ENCODE measurements around the gene SUSD5.
"Not testable (repeated sequence)": the region's sequence is repeated elsewhere in the genome, so short reads cannot be mapped to it uniquely, and the experiment has no call there.

SUSD5 gene

DNA sequence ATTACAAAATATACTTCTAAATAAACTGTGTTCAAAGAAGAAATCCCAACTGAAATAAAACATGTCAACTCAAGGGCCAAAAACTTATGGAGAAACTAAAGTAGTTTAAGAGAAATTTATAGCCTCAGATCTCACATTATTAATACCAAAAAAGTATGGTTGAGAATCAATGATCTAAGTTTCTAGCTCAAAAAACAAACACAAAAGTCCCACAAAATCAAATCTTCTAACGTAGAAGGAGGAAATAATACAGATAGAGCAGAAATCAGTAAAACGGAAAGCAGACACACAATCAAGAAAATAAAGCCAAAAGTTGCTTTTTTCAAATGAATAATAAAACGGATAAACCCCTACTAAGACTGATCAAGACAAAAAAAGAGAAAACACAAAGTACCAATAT, 2.9 kb downstream of the SUSD5 start:
- H3K4me3 Mint-ChIP-seq, result no peak overlapping the region
- no peaks in the 10 kb centered on the region for H3K9me3 Mint-ChIP-seq
- ATAC-seq, result no peak
- no peak overlapping the region for H3K27ac Mint-ChIP-seq
- H3K4me1 Mint-ChIP-seq, result peaks cover 16% of the 10 kb centered on the region
- H3K36me3 Mint-ChIP-seq, result no peaks in the 10 kb centered on the region
- H3K27me3 Mint-ChIP-seq, result peaks cover 49% of the 10 kb centered on the region

DNA sequence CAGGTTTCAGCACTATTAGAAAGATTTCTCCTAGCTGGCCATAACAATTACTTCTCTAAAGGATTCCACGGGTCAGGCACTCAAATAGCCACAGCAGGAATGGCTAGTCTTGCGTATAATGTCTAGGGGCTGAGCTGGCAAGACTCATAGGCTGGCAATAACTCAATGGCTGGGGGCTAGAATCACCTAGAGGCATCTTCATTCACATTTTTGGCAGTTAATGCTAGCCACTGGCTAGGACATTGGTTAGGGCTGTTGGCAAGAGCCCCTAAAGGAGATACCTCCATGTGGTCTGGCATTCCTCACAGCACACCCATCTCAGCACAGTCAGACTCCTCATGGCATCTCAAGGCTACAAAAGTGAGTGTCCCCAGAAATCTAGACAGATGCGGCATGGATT, 6.2 kb downstream of the SUSD5 start:
- H3K27me3 Mint-ChIP-seq, result peaks cover 52% of the 10 kb centered on the region
- no peak for ATAC-seq
- H3K36me3 Mint-ChIP-seq, result peaks cover 12% of the 10 kb centered on the region
- no peak overlapping the region for H3K4me3 Mint-ChIP-seq
- H3K27ac Mint-ChIP-seq, result no peak overlapping the region
- H3K9me3 Mint-ChIP-seq, result peaks cover 19% of the 10 kb centered on the region
- H3K4me1 Mint-ChIP-seq, result peaks cover under 1% of the 10 kb centered on the region

DNA sequence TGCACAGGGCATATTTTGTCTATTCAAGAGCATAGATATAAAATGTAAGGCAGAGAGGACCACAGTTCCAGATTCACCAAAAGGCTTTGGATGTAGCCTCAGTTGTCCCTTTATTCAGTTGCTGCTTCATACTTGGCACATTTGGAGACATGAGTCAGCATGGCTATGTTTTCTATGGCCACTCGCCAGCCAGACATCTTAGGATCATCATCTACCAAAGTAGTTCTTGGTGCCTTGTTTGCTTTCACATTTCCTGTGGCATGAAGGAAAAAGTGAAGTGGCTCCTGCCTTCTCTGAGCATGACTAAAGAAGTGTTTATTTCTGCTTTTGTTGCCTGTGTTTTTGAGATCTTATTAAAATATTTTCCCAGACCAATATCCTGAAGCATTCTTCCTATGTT, 7.2 kb downstream of the SUSD5 start:
- Mint-ChIP-seq H3K27ac (no peak overlapping the region), H3K4me1 (no peaks in the 10 kb centered on the region), H3K36me3 (peaks cover 12% of the 10 kb centered on the region), H3K9me3 (peaks cover 19% of the 10 kb centered on the region), H3K27me3 (peaks cover 44% of the 10 kb centered on the region), H3K4me3 (no peak overlapping the region)
- ATAC-seq, result no peak

DNA sequence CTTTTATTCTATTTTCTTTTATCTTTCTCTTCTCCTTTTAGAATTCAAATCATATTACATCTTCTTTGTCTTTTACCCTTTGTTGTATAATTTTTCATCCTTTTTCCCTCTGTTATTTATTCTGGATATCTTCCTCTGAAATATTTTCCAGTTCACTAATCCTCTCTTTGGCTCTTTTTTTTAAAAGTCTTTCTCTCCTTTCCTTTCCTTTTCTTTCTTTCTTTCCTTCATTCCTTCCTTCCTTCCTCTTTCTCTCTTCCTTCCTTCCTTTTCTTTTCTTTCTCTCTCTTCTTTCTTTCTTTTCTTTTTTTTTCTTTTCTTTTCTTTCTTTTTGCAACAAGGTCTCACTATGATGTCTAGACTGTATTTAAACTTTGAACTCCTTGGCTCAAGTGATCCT, 9.3 kb downstream of the SUSD5 start:
- no peak overlapping the region for H3K4me3 Mint-ChIP-seq
- peaks cover 19% of the 10 kb centered on the region for H3K9me3 Mint-ChIP-seq
- H3K27ac Mint-ChIP-seq, result no peak overlapping the region

DNA sequence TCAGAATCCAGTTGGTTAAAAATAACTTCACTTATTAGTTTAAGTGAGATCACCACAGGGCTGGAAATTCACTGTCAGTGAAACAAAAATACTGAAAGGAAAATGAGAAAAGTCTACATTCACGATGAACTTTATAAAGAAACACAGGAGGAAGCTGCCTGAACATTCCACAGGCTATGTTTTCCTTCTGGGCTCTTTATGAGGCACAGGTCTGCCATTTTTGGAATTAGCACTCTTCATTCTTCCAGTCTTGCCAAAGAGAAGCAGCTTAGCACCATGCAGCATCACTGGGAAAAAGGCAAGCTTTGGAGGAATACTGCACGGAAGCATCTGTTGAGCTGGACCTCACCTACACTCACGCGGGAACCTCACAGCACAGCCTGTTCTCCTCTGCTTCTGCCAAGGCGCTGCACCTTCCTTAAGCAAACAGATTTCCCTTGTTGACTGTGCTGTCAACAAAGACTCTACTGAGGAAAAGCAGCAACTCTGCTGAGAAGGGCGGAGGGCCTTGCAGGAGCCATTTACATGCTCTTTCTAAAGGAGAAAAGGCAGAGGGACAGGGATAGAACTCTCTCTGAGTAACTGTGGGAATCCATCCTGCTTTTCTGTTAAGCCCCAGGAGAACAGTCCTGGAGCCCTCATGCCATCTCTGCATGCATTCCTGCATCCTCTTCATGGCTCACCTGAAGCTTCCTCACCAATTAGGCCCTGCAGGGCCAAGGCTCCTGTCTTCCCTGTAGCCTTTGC, 15.7 kb downstream of the SUSD5 start:
- H3K36me3 Mint-ChIP-seq, result no peaks in the 10 kb centered on the region
- no peak overlapping the region for H3K27ac Mint-ChIP-seq
- ATAC-seq, result no peak
- no peaks in the 10 kb centered on the region for H3K9me3 Mint-ChIP-seq
- H3K27me3 Mint-ChIP-seq, result no peaks in the 10 kb centered on the region
- H3K4me3 Mint-ChIP-seq, result no peak overlapping the region
- H3K4me1 Mint-ChIP-seq, result no peaks in the 10 kb centered on the region

More for the DNA sequence above, 9.3 kb downstream of the SUSD5 start:
- Mint-ChIP-seq H3K36me3 (peaks cover 12% of the 10 kb centered on the region), H3K27me3 (peaks cover 29% of the 10 kb centered on the region), H3K4me1 (no peaks in the 10 kb centered on the region)
- ATAC-seq, result no peak

DNA sequence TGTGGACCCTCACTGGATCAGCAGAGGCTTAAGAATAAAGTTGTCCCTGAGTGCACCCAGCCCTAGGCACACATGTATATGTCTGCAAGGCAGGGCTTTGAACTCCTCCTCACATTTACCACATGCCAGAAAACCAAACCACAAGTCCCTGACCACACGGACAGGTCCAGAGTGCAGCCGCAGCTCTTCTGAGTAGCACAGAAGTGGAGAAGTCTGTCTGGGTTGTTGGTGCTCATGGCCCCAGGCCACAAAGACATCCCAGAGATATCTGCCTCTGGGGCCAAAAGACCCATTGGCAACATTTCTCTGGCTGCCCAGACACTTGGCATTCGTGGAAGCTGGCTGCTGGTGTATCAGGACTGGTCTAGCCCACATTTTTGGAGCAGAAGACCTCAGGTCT, 17.4 kb downstream of the SUSD5 start:
- no peak overlapping the region for H3K4me3 Mint-ChIP-seq
- no peak overlapping the region for H3K27ac Mint-ChIP-seq
- no peaks in the 10 kb centered on the region for H3K27me3 Mint-ChIP-seq
- ATAC-seq, result no peak
- no peaks in the 10 kb centered on the region for H3K9me3 Mint-ChIP-seq
- H3K36me3 Mint-ChIP-seq, result no peaks in the 10 kb centered on the region
- no peaks in the 10 kb centered on the region for H3K4me1 Mint-ChIP-seq

DNA sequence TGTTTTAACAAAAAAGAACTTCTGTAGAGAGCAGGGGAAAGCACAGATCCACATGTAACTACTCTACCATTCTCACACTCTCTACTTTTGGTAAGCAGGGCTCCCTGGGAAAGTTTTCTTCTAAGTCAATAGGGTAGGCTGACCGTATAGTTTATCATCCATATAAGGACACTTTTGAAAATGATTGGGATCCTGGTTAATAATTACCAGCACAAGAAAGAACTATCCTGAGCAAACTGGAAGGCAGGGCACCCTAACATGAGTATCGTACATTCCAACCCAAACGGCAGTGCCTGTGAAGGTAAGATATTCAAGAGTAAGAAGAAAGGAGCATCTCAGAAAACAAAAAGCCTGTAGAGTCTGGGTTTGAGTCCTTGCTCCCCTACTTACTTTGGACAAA, 22.1 kb downstream of the SUSD5 start:
- Mint-ChIP-seq H3K36me3 (no peaks in the 10 kb centered on the region), H3K9me3 (no peaks in the 10 kb centered on the region), H3K27ac (no peak overlapping the region), H3K4me3 (no peak overlapping the region), H3K4me1 (no peaks in the 10 kb centered on the region), H3K27me3 (no peaks in the 10 kb centered on the region)
- ATAC-seq, result no peak

DNA sequence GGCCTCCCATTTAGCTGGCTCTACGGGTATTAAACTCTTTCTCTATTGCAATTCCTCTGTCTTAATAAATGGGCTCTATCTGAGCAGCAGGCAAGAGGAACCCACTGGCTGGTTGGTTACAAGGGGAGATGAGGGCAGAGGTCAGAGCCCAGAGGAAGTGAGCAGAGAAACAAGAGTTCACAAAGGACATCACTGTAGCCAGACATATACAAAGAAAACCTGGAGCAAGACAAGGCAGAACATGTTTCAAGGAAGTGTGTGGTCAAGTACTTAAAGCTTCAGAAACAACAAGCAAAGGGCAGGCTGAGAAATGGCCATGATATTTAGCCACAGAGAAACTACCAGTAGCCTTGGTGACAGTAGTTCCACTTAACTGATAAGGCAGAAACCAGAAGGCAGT, 24.3 kb downstream of the SUSD5 start:
- Mint-ChIP-seq H3K9me3 (no peaks in the 10 kb centered on the region), H3K36me3 (no peaks in the 10 kb centered on the region), H3K27ac (no peak overlapping the region), H3K4me3 (no peak overlapping the region), H3K27me3 (no peaks in the 10 kb centered on the region), H3K4me1 (no peaks in the 10 kb centered on the region)
- no peak for ATAC-seq

DNA sequence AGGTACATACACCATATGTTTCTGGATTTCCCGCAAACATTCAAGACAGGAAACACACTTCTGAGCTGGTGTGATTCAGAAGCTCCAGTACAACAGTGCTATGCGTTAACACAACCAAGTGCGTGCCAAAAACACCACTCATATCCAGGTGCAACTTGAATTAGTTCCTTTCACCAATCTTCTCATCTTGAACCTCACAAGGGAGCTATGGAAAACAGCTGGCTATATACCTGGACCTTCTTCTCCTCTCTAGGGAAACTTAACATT, 31.3 kb downstream of the SUSD5 start:
- H3K36me3 Mint-ChIP-seq, result no peaks in the 10 kb centered on the region
- H3K27ac Mint-ChIP-seq, result no peak overlapping the region
- H3K9me3 Mint-ChIP-seq, result peaks cover 10% of the 10 kb centered on the region
- ATAC-seq, result no peak
- no peaks in the 10 kb centered on the region for H3K4me1 Mint-ChIP-seq
- no peak overlapping the region for H3K4me3 Mint-ChIP-seq
- H3K27me3 Mint-ChIP-seq, result peaks cover 33% of the 10 kb centered on the region

DNA sequence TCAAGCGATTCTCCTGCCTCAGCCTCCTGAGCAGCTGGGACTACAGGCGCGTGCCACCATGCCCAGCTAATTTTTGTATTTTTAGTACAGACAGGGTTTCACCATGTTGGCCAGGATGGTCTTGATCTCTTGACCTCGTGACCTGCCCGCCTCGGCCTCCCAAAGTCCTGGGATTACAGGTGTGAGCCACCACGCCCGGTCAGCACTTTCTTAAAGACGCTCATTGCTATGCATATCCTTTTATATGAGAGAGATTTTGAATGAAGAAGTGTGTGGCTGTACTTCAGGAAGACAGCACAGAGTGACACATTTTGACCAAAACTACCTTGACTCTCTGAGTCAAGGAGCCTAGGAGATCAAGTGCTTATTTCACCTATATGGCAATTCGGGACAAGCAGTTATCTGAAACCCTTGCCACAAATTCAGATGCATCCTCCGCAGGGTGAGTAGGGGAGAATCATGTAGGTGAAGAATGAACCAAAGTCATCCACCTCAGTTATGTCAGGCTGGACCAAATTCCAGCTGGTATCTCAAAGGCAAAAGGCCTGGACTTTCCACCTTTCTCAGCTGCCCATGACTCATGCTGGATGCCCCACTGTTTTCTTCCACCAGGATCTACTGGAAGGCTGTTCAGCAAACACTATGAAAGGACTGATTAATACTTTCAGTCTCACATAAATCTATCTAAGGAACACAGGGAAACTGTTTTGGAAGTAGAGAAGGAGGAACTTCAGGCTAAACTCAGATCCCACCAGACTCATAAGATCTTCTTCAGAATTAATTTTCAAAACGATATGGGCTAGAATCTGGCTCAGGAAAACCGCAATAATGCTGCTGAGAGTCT, 31.9 kb downstream of the SUSD5 start:
- H3K4me3 Mint-ChIP-seq, result no peak overlapping the region
- no peak for ATAC-seq
- peaks cover 10% of the 10 kb centered on the region for H3K9me3 Mint-ChIP-seq
- H3K36me3 Mint-ChIP-seq, result no peaks in the 10 kb centered on the region
- H3K27me3 Mint-ChIP-seq, result peaks cover 35% of the 10 kb centered on the region
- H3K27ac Mint-ChIP-seq, result no peak overlapping the region
- no peaks in the 10 kb centered on the region for H3K4me1 Mint-ChIP-seq

DNA sequence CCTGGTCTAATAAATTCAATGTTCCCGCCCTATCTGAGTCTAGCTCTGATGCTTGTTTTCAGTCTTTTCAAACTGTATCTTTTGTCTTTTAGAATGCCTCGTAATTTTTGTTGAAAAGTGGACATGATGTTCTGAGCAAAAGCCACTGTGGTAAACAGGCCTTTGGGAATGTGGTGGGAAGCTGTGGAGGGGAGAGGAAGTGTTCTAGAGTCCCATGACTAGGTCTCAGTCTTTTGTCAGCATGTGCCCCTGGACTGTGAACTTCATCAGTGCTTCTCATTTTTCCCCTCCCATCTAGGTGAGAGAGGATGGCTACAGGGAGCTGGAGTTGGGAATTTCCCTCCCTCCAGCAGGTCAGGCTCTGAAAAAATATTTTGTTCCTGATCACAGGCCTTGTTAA, 33.7 kb downstream of the SUSD5 start:
- Mint-ChIP-seq H3K27ac (no peak overlapping the region), H3K4me3 (no peak overlapping the region), H3K9me3 (peaks cover 10% of the 10 kb centered on the region), H3K27me3 (peaks cover 35% of the 10 kb centered on the region), H3K4me1 (no peaks in the 10 kb centered on the region), H3K36me3 (no peaks in the 10 kb centered on the region)
- ATAC-seq, result no peak

DNA sequence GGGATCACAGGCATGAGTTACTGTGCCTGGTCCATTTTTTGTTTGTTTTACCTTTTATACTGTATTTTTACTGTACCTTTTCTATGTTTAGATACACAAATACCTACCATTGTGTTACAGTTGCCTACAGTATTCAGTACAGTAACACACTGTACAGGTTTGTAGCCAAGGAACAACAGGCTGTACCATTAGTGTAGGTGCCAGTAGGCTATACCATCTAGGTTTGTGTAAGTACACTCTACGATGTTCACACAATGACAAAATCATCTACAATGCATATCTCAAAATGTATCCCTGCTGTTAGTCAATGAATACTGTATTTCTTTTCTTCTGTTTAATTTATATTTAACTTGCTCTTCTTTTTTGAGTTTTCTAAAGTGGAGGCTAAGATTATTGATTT, 37.0 kb downstream of the SUSD5 start:
- ATAC-seq, H3K4me3 Mint-ChIP-seq, H3K4me1 Mint-ChIP-seq, H3K27ac Mint-ChIP-seq, H3K36me3 Mint-ChIP-seq: not testable (repeated sequence)
- H3K27me3 Mint-ChIP-seq, result peaks cover 21% of the 10 kb centered on the region
- peaks cover 22% of the 10 kb centered on the region for H3K9me3 Mint-ChIP-seq

DNA sequence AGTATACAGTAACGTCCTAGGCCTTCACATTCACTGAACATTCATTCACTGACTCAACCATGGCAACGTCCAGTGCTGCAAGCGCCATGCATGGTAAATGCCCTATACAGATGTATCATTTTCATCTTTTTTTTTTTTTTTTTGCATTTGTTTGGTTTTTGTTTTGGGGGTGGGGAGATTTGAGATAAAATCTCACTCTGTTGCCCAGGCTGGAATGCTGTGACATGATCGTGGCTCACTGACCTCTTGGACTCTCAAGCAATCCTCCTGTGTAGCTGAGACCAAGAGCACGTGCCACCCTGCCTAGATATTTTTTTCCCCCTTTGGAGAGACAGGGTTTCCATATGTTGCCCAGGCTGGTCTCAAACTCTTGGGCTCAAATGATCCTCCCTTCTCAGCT, 37.4 kb downstream of the SUSD5 start:
- Mint-ChIP-seq H3K4me1 (no peaks in the 10 kb centered on the region), H3K4me3 (no peak overlapping the region), H3K27me3 (peaks cover 17% of the 10 kb centered on the region), H3K9me3 (peaks cover 22% of the 10 kb centered on the region), H3K36me3 (no peaks in the 10 kb centered on the region), H3K27ac (no peak overlapping the region)
- no peak for ATAC-seq

DNA sequence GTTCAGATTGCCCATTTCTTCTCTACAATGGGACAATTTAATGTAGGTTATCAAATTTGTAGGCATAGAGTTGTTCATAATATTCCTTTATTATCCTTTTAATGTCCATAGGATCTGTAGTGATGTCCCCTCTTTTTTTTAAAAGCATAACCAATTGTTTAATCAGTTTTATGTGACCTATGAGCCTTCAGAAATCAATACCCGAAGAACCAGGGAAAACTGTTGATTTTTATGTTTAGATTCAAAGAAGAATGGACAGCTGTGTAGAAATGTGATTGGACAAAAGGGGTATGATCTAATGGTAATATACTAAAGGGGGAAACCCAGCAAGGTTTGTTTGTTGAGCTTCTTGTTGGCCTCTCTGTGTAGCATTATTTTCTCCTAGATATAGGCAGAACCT, 39.5 kb downstream of the SUSD5 start:
- Mint-ChIP-seq H3K27ac (no peak overlapping the region), H3K36me3 (no peaks in the 10 kb centered on the region), H3K9me3 (peaks cover 19% of the 10 kb centered on the region), H3K4me3 (no peak overlapping the region), H3K4me1 (no peaks in the 10 kb centered on the region), H3K27me3 (peaks cover 15% of the 10 kb centered on the region)
- no peak for ATAC-seq

DNA sequence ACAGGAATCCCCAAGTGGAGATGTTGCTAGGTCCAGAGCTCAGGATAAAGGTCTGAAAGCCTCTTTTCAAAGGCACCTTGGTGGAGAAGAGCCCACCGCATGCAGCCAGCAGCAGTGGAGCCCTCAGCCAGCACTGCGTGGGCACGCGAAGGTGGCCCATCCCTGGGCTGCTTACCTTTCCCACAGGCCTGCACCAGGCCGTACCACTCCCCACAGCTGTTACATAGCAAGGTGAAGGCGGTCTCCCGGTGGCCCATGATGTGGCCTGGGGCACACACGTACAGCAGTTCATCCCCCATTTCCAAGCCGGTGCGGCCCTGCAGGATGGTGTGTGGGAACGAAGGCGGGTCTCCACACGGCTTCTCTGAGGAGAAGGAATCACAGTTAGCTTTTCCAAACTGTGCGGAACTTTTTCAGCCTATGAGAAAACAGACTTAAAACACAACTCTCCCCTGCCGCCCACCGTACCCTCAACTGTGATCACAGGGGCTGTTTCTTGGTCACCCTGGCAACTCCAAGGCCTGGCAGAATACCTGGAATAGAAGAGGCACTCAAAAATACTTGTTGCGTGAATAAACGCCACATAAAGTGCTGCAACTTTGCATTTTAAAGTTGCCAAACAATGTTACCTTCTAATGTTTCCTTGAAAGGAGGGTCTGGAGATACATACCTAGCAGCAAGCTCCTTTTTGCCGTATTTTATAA, 43.7 kb downstream of the SUSD5 start:
- H3K4me3 Mint-ChIP-seq, result no peak overlapping the region

DNA sequence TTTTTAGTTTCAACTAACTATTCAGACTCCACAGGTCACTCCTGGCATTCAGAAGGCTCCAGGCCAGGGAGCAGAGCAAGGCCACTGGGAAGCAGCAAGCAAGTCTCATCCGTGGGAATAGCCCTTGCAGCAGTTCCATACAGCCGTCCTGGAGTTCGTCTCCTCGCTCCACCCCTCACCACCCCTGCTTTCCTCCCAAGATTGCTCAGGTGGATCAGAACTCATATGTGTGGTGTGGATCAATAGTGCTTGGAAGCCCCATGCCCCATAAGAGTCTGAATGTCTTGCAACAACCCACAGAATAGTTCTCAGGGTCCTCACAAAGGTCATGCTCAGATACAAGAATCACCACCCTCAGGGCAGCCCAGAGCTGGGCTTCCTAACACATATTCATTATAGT, 44.5 kb downstream of the SUSD5 start:
- Mint-ChIP-seq H3K4me3 (no peak overlapping the region), H3K27me3 (no peaks in the 10 kb centered on the region), H3K9me3 (peaks cover 8% of the 10 kb centered on the region), H3K36me3 (no peaks in the 10 kb centered on the region), H3K4me1 (peaks cover 6% of the 10 kb centered on the region), H3K27ac (no peak overlapping the region)
- no peak for ATAC-seq

More for the DNA sequence above, 43.7 kb downstream of the SUSD5 start:
- H3K27me3 Mint-ChIP-seq, result no peaks in the 10 kb centered on the region
- peaks cover 12% of the 10 kb centered on the region for H3K9me3 Mint-ChIP-seq
- ATAC-seq, result peak; percentile 55
- no peaks in the 10 kb centered on the region for H3K36me3 Mint-ChIP-seq
- no peak overlapping the region for H3K27ac Mint-ChIP-seq
- peaks cover 6% of the 10 kb centered on the region for H3K4me1 Mint-ChIP-seq

All from stimulated activated memory B cell treated with anti-CD40 and anti-IgM and Interleukin-4, amounts not matched to agents 10 μg/mL and 1 μg/mL and 100 μg/mL, for 72 hours (primary cell).